Activated T-helper 1 cell treated with anti-CD3 and anti-CD28 coated beads, Interleukin-12 subunit alpha, Interleukin-12 subunit beta, Interleukin-2, Interleukin-4 antibody, amounts not matched to agents 30 ng/mL and 10 ng/mL and 1 ng/mL, durations not matched to agents 14 hours and 24 hours and 36 hours (primary cell): Measurements from ENCODE around the gene RUNX1. TPM values are rescaled to one million over a fixed set of nuclear protein-coding genes. Genes with fewer than 3 reads are reported as not detected.
A peak's percentile ranks its signal among the peaks of the same experiment; 100 is the strongest.

ENCODE experiments used
- DNase-seq: peaks from one replicate; pipeline ENCODE4 v3.0.0; 2021; ENCODE audit warnings: low spot score
- H3K27ac Mint-ChIP-seq: one replicate; pipeline ENCODE4 v1.8.0; 2021; ENCODE audit warnings: mild to moderate bottlenecking, mixed read lengths
- H3K27me3 Mint-ChIP-seq: one replicate; pipeline ENCODE4 v1.8.0; 2022; ENCODE audit warnings: mild to moderate bottlenecking, moderate library complexity, mixed read lengths; ENCODE audit not compliant: insufficient read depth
- H3K36me3 Mint-ChIP-seq: one replicate; pipeline ENCODE4 v1.8.0; 2021; ENCODE audit warnings: low read depth, mixed read lengths
- H3K4me1 Mint-ChIP-seq: one replicate; pipeline ENCODE4 v1.8.0; 2021; ENCODE audit warnings: low read depth, mixed read lengths
- H3K4me3 Mint-ChIP-seq: one replicate; pipeline ENCODE4 v1.8.0; 2021; ENCODE audit warnings: mild to moderate bottlenecking, moderate library complexity, mixed read lengths
- H3K9me3 Mint-ChIP-seq: one replicate; pipeline ENCODE4 v1.8.0; 2021; ENCODE audit warnings: mixed read lengths
- intact Hi-C: fragments of 100-400 bp; cut with micrococcal nuclease; formaldehyde crosslinking; loops from one replicate; pipeline ENCODE4 v1.15.1; 2024
- total RNA-seq: library from RNA; stranded (reverse); gene quantifications from 2 replicates; pipeline ENCODE4 v1.2.3, GENCODE V29; 2022

Gene RUNX1
- total RNA-seq, 1 donor from 2014 or later = 116 TPM

GRCh38 chr21:34890724-34891612 lies 158.1 kb downstream of the RUNX1 start:
- H3K4me1 Mint-ChIP-seq = peaks cover 45% of the 10 kb centered on the region
- no peaks in the 10 kb centered on the region for H3K9me3 Mint-ChIP-seq
- H3K36me3 Mint-ChIP-seq = peaks cover 10% of the 10 kb centered on the region
- H3K27ac Mint-ChIP-seq = peak overlapping the region; percentile 48
- H3K4me3 Mint-ChIP-seq = peak overlapping the region; percentile 63
- peaks cover 6% of the 10 kb centered on the region for H3K27me3 Mint-ChIP-seq
- DNase-seq = no peak
- intact Hi-C loops = loop anchor here (1.0 kb wide), 1 partner anchor 949 kb away; no protein-coding TSS in a partner anchor

GRCh38 chr21:34890470-34890723 lies 158.7 kb downstream of the RUNX1 start:
- no peaks in the 10 kb centered on the region for H3K9me3 Mint-ChIP-seq
- peaks cover 11% of the 10 kb centered on the region for H3K36me3 Mint-ChIP-seq
- peaks cover 48% of the 10 kb centered on the region for H3K4me1 Mint-ChIP-seq
- H3K27ac Mint-ChIP-seq = peak overlapping the region; percentile 7
- peaks cover 4% of the 10 kb centered on the region for H3K27me3 Mint-ChIP-seq
- DNase-seq = no peak
- H3K4me3 Mint-ChIP-seq = no peak overlapping the region
- intact Hi-C loops = loop anchor here (1.0 kb wide), 1 partner anchor 950 kb away; no protein-coding TSS in a partner anchor

- H3K36me3 Mint-ChIP-seq = peaks cover 12% of the 10 kb centered on the region
- H3K27me3 Mint-ChIP-seq = peaks cover 3% of the 10 kb centered on the region
- DNase-seq = peak; percentile 70
- peak overlapping the region; percentile 57 for H3K4me3 Mint-ChIP-seq
- intact Hi-C loops = loop anchor here (1.0 to 5.0 kb wide), 5 partner anchors 181 to 1172 kb away; partner anchors contain the start of gene SETD4
- H3K4me1 Mint-ChIP-seq = peaks cover 48% of the 10 kb centered on the region
- H3K9me3 Mint-ChIP-seq = no peaks in the 10 kb centered on the region
- peak overlapping the region; percentile 52 for H3K27ac Mint-ChIP-seq
Measured at GRCh38 chr21:34889676-34890469, 159.2 kb downstream of the RUNX1 start.

GRCh38 chr21:34889320-34889675 lies 159.8 kb downstream of the RUNX1 start:
- peaks cover 3% of the 10 kb centered on the region for H3K27me3 Mint-ChIP-seq
- H3K36me3 Mint-ChIP-seq = peaks cover 17% of the 10 kb centered on the region
- peaks cover 52% of the 10 kb centered on the region for H3K4me1 Mint-ChIP-seq
- H3K4me3 Mint-ChIP-seq = peak overlapping the region; percentile 91
- no peaks in the 10 kb centered on the region for H3K9me3 Mint-ChIP-seq
- no peak for DNase-seq
- H3K27ac Mint-ChIP-seq = peak overlapping the region; percentile 99
- intact Hi-C loops = loop anchor here (2.0 to 5.0 kb wide), 4 partner anchors 180 to 1173 kb away; partner anchors contain the start of gene SETD4

- Mint-ChIP-seq H3K27me3 (peaks cover 3% of the 10 kb centered on the region), H3K27ac (peak overlapping the region; percentile 99), H3K9me3 (no peaks in the 10 kb centered on the region), H3K4me1 (peaks cover 54% of the 10 kb centered on the region), H3K36me3 (peaks cover 20% of the 10 kb centered on the region), H3K4me3 (peak overlapping the region; percentile 93)
- DNase-seq = peak; percentile 80
- intact Hi-C loops = loop anchor here (1.0 to 5.0 kb wide), 19 partner anchors 43 to 1174 kb away; partner anchors contain the start of gene SETD4
Measured at GRCh38 chr21:34888569-34889319, 160.4 kb downstream of the RUNX1 start.

- H3K27ac Mint-ChIP-seq = peak overlapping the region; percentile 94
- peaks cover 3% of the 10 kb centered on the region for H3K27me3 Mint-ChIP-seq
- H3K9me3 Mint-ChIP-seq = no peaks in the 10 kb centered on the region
- peak; percentile 82 for DNase-seq
- peak overlapping the region; percentile 93 for H3K4me3 Mint-ChIP-seq
- peaks cover 26% of the 10 kb centered on the region for H3K36me3 Mint-ChIP-seq
- intact Hi-C loops = loop anchor here (1.0 to 5.0 kb wide), 19 partner anchors 43 to 1174 kb away; partner anchors contain the start of gene SETD4
- H3K4me1 Mint-ChIP-seq = peaks cover 55% of the 10 kb centered on the region
Measured at GRCh38 chr21:34887725-34888568, 161.2 kb downstream of the RUNX1 start.

GRCh38 chr21:34887105-34887442 lies 162.0 kb downstream of the RUNX1 start:
- Mint-ChIP-seq H3K9me3 (no peaks in the 10 kb centered on the region), H3K36me3 (peaks cover 33% of the 10 kb centered on the region), H3K4me3 (peak overlapping the region; percentile 93), H3K4me1 (peaks cover 58% of the 10 kb centered on the region), H3K27me3 (peaks cover 3% of the 10 kb centered on the region), H3K27ac (peak overlapping the region; percentile 94)
- intact Hi-C loops = loop anchor here (5.0 kb wide), 3 partner anchors 470 to 1175 kb away; partner anchors contain the start of gene SETD4
- no peak for DNase-seq

GRCh38 chr21:34886240-34887104 lies 162.6 kb downstream of the RUNX1 start:
- H3K27me3 Mint-ChIP-seq = peaks cover 3% of the 10 kb centered on the region
- H3K27ac Mint-ChIP-seq = peak overlapping the region; percentile 94
- H3K4me3 Mint-ChIP-seq = peak overlapping the region; percentile 93
- peak; percentile 7 for DNase-seq
- intact Hi-C loops = loop anchor here (5.0 kb wide), 3 partner anchors 471 to 1176 kb away; partner anchors contain the start of gene SETD4
- H3K36me3 Mint-ChIP-seq = peaks cover 39% of the 10 kb centered on the region
- peaks cover 57% of the 10 kb centered on the region for H3K4me1 Mint-ChIP-seq
- no peaks in the 10 kb centered on the region for H3K9me3 Mint-ChIP-seq

GRCh38 chr21:34885626-34886239 lies 163.4 kb downstream of the RUNX1 start:
- H3K27ac Mint-ChIP-seq = peak overlapping the region; percentile 94
- peaks cover 3% of the 10 kb centered on the region for H3K27me3 Mint-ChIP-seq
- H3K4me3 Mint-ChIP-seq = peak overlapping the region; percentile 93
- no peak for DNase-seq
- no peaks in the 10 kb centered on the region for H3K9me3 Mint-ChIP-seq
- H3K4me1 Mint-ChIP-seq = peaks cover 58% of the 10 kb centered on the region
- intact Hi-C loops = loop anchor here (5.0 kb wide), 3 partner anchors 472 to 1177 kb away; partner anchors contain the start of gene SETD4
- H3K36me3 Mint-ChIP-seq = peaks cover 45% of the 10 kb centered on the region

GRCh38 chr21:34885125-34885524 lies 164.0 kb downstream of the RUNX1 start:
- peak overlapping the region; percentile 63 for H3K27ac Mint-ChIP-seq
- peak overlapping the region; percentile 93 for H3K4me3 Mint-ChIP-seq
- peaks cover 3% of the 10 kb centered on the region for H3K27me3 Mint-ChIP-seq
- peaks cover 62% of the 10 kb centered on the region for H3K4me1 Mint-ChIP-seq
- no peak for DNase-seq
- no peaks in the 10 kb centered on the region for H3K9me3 Mint-ChIP-seq
- intact Hi-C loops = loop anchor here (5.0 kb wide), 3 partner anchors 472 to 1177 kb away; partner anchors contain the start of gene SETD4
- peaks cover 49% of the 10 kb centered on the region for H3K36me3 Mint-ChIP-seq
